Measurements from ENCODE around the gene RAB22A.

RAB22A gene

DNA sequence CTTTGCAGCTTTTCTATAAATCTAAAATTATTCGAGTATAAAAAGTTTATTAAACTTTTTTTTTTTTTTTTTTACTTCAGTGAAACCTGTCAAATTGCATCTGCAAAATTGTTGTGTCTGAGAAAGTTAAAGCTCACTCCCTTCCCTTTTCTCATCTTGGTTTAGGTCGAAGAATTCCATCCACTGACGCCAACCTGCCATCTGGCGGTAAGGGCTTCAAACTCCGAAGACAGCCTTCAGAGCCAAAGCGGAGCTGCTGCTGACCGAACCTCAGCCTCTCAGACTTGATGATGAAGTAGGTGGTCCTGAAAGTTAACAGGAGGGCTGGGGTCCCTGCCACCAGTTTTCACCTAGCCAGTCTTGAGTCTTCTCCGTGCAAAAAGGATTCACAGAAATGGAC, 49.9 kb downstream of the RAB22A start:
- Histone ChIP-seq H3K27ac (replicated peaks) (no peak overlapping the region), H3K27me3 (ENCODE audit: insufficient read depth, poor library complexity, severe bottlenecking) (no peaks in the 10 kb centered on the region), H3K4me3 (replicated peaks; ENCODE audit: insufficient read depth, low read length) (no peak overlapping the region)
- DNase-seq (ENCODE audit: low read depth in 1 of 2, low spot score in 1 of 2): no peak
- TF ChIP-seq, protein P1, sequence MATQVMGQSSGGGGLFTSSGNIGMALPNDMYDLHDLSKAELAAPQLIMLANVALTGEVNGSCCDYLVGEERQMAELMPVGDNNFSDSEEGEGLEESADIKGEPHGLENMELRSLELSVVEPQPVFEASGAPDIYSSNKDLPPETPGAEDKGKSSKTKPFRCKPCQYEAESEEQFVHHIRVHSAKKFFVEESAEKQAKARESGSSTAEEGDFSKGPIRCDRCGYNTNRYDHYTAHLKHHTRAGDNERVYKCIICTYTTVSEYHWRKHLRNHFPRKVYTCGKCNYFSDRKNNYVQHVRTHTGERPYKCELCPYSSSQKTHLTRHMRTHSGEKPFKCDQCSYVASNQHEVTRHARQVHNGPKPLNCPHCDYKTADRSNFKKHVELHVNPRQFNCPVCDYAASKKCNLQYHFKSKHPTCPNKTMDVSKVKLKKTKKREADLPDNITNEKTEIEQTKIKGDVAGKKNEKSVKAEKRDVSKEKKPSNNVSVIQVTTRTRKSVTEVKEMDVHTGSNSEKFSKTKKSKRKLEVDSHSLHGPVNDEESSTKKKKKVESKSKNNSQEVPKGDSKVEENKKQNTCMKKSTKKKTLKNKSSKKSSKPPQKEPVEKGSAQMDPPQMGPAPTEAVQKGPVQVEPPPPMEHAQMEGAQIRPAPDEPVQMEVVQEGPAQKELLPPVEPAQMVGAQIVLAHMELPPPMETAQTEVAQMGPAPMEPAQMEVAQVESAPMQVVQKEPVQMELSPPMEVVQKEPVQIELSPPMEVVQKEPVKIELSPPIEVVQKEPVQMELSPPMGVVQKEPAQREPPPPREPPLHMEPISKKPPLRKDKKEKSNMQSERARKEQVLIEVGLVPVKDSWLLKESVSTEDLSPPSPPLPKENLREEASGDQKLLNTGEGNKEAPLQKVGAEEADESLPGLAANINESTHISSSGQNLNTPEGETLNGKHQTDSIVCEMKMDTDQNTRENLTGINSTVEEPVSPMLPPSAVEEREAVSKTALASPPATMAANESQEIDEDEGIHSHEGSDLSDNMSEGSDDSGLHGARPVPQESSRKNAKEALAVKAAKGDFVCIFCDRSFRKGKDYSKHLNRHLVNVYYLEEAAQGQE (IDR thresholded peaks at IDR 0.05; ENCODE audit: insufficient replicate concordance, low read depth): no peak
- TF ChIP-seq, protein P2, sequence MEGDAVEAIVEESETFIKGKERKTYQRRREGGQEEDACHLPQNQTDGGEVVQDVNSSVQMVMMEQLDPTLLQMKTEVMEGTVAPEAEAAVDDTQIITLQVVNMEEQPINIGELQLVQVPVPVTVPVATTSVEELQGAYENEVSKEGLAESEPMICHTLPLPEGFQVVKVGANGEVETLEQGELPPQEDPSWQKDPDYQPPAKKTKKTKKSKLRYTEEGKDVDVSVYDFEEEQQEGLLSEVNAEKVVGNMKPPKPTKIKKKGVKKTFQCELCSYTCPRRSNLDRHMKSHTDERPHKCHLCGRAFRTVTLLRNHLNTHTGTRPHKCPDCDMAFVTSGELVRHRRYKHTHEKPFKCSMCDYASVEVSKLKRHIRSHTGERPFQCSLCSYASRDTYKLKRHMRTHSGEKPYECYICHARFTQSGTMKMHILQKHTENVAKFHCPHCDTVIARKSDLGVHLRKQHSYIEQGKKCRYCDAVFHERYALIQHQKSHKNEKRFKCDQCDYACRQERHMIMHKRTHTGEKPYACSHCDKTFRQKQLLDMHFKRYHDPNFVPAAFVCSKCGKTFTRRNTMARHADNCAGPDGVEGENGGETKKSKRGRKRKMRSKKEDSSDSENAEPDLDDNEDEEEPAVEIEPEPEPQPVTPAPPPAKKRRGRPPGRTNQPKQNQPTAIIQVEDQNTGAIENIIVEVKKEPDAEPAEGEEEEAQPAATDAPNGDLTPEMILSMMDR (IDR thresholded peaks at IDR 0.05; ENCODE audit: insufficient read depth, low read length): no peak
- TF ChIP-seq GABPA (IDR thresholded peaks at IDR 0.05; ENCODE audit: low read depth) (no peak), POLR2AphosphoS5 (IDR thresholded peaks at IDR 0.05; ENCODE audit: low read depth) (no peak), SPI1 (IDR thresholded peaks at IDR 0.05; ENCODE audit: borderline replicate concordance, low read depth) (no peak)

DNA sequence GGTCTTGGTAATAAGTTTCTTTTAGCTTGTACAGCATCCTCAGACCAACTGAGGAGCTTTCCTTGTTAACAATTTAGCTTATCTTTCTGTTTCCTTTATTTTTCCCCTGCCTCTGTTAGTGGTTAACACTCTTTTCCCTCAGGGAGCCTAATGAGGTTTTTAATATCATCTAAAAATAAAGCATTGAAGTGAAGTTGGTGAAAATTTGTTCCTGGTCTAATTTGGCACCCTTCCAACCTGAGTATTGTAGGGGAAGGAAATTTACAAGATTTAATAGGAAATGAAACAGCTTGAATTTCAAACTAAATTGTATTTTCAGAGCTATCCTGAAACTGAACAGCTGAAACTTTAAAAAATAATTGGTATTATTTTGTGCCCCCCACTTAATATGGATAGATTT, 51.4 kb downstream of the RAB22A start:
- H3K27me3 ChIP-seq (ENCODE audit: insufficient read depth, poor library complexity, severe bottlenecking): no peaks in the 10 kb centered on the region
- no peak overlapping the region for H3K4me3 ChIP-seq (replicated peaks; ENCODE audit: insufficient read depth, low read length)
- no peak for TF ChIP-seq POLR2AphosphoS5 (IDR thresholded peaks at IDR 0.05; ENCODE audit: low read depth)
- TF ChIP-seq, protein P2 (IDR thresholded peaks at IDR 0.05; ENCODE audit: insufficient read depth, low read length): no peak
- no peak for DNase-seq (ENCODE audit: low read depth in 1 of 2, low spot score in 1 of 2)
- H3K27ac ChIP-seq (replicated peaks): no peak overlapping the region

DNA sequence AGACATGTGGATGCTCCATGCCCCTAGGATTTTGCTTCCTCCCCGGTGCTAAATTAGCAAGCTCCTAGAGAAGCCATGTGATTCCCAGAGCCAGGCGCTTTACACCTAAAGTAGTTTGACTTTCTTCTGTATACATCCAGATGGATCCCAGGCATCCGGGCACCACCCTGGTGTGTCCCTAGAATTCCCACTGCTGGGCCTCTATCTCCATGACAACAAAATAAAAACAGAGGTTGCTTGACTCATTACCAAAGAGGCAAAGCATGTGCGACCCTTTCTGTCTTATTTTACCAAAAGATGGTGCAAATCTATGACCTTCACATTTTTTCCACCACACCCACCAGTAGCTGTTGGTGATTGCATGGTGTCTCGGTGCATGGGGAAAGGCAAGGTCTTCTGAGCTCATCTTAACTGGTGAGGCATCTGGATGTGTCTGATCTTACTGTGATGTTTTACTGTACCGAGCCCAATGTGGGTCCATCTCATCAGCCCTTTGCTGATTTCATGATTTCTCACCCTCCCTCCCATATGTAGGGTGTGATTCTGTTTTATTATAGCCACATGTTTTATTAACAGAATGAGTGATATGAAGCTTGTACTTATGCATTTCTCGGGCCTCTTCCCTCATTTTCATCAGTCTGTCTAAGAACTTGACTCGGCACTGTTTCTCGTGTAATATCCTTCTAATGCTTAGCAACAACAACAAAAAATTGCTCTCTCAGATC, 52.1 kb downstream of the RAB22A start:
- Histone ChIP-seq H3K27ac (replicated peaks) (no peak overlapping the region), H3K4me3 (replicated peaks; ENCODE audit: insufficient read depth, low read length) (no peak overlapping the region), H3K27me3 (ENCODE audit: insufficient read depth, poor library complexity, severe bottlenecking) (no peaks in the 10 kb centered on the region)
- TF ChIP-seq, protein P1 (IDR thresholded peaks at IDR 0.05; ENCODE audit: insufficient replicate concordance, low read depth): no peak
- TF ChIP-seq SPI1 (IDR thresholded peaks at IDR 0.05; ENCODE audit: borderline replicate concordance, low read depth): no peak
- TF ChIP-seq GABPA (IDR thresholded peaks at IDR 0.05; ENCODE audit: low read depth): no peak
- no peak for DNase-seq (ENCODE audit: low read depth in 1 of 2, low spot score in 1 of 2)

DNA sequence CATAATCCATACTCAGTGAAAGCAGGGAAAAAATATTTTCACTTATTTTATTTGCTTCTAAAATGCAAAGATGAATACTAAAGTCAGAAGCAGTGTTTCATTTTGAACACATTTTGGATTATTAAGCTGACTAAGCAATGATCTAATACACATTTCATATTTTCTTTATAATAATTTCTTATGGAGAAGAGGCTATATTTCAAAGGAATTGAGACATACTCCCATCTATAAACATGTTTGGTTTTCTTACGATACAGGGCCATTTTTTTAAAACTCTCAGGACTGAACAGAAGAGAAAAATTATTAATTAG, 52.6 kb downstream of the RAB22A start:
- Histone ChIP-seq H3K27me3 (ENCODE audit: insufficient read depth, poor library complexity, severe bottlenecking) (no peaks in the 10 kb centered on the region), H3K4me3 (replicated peaks; ENCODE audit: insufficient read depth, low read length) (no peak overlapping the region), H3K27ac (replicated peaks) (no peak overlapping the region)
- DNase-seq (ENCODE audit: low read depth in 1 of 2, low spot score in 1 of 2): no peak
- no peak for TF ChIP-seq POLR2AphosphoS5 (IDR thresholded peaks at IDR 0.05; ENCODE audit: low read depth)
- no peak for TF ChIP-seq GABPA (IDR thresholded peaks at IDR 0.05; ENCODE audit: low read depth)
- no peak for TF ChIP-seq SPI1 (IDR thresholded peaks at IDR 0.05; ENCODE audit: borderline replicate concordance, low read depth)
- TF ChIP-seq, protein P2 (IDR thresholded peaks at IDR 0.05; ENCODE audit: insufficient read depth, low read length): no peak
- TF ChIP-seq, protein P1 (IDR thresholded peaks at IDR 0.05; ENCODE audit: insufficient replicate concordance, low read depth): no peak
